HG03045 (cell line): ENCODE measurements around the gene SMG1.

ENCODE experiments used
- ATAC-seq: cut with Tn5 transposase; IDR thresholded peaks from one replicate; pipeline ENCODE4 v1.9.1; 2021; ENCODE audit warnings: mild to moderate bottlenecking, moderate library complexity; ENCODE audit not compliant: unreplicated experiment

The SMG1 gene

GRCh38 chr16:18855196-18855595 is 71.0 kb downstream of the SMG1 start:
- ATAC-seq = no peak

DNA sequence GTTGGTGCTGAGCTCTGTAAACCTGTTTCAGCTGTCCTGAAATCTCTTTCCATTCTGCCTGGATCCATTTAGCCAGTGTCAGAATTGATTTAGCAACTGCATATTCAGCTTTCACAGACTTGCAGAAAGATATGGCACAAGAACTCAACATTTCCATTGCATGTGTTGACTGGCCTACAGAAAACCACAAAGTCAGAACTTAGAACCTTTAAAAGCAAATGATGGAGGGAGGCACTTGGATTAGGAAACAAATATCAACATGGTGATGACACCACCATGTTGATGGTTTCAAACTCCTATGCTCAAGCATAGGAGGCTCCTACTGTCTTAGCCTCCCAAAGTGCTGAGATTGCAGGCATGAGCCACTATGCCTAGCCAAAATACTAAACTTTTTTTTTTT is 72.5 kb downstream of the SMG1 start:
- ATAC-seq = no peak

DNA sequence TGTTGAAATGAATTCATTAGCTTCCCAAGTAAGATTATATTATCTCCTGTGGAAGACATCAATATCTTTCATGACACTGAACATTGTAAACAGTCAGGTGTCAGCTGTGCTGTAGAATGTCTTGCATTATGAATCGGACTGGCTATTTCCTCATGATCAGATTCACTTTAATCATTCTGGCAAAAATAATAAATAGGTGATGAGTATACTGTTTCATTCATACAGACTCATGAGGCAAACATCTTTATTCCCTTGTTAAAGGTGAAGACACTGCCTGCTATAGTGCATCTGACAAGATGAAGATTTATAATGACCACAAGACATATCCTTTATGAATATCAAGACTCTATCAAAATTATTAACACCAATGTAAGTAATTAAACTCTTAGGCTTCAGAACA is 73.6 kb downstream of the SMG1 start:
- ATAC-seq = no peak

DNA sequence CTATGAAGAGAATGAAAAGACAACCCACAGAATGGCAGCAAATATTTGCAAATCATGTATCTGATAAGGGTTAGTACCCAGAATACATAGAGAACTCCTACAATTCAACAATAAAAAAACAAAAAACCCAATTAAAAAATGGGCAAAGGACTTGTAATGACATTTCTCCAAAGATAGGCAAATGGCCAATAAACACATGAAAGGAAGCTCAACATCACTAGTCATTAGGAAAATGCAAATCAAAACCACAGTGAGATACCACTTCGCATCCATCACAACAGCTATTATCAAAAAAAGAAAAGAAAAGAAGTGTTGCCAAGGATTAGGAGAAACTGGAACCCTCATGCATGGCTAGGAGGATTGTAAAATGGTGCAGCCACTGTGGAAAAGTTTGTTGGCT is 79.8 kb downstream of the SMG1 start:
- ATAC-seq = no peak

GRCh38 chr16:18842565-18842964 is 83.6 kb downstream of the SMG1 start:
- no peak for ATAC-seq

- no peak for ATAC-seq
These were observed 84.2 kb downstream of the SMG1 start for GRCh38 chr16:18841833-18842525.

DNA sequence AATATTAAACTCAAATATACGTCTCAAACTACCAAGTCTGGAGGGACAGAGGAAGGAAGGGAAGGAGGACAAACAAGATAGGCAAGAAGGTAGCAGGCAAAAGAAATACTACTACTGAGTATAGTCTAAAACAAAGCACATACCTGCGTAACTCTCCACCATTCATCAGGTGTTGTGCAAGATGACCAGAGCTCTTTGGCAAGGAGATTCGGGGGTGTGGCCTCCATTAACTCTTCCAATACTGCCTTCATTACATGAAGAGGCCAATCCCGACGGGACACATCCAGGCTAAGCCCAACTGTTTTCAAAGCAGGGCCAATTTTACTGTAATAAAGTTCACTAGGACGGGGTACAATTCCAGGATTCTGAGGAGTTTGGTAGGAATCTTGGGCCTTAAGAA is 86.7 kb downstream of the SMG1 start:
- ATAC-seq = no peak

DNA sequence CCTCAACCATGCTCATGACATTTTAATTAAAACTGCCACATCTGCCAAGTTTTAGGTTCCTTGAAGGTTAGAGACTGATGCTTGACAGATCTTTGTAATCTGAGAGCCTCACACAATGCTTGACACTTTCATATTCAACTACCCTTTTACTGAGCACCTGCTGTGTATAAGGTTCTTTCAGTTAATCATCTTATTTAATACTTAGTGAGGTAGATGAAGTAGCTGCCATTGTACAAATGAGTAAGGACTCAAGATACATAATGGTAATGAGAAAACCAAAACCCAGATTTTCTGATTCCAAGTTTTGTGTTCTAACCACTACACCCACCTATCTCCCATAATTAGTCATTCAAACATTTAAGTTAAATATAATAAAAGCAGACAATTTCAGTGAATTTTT is 89.5 kb downstream of the SMG1 start:
- no peak for ATAC-seq

GRCh38 chr16:18834864-18835263 is 91.3 kb downstream of the SMG1 start:
- ATAC-seq = no peak

GRCh38 chr16:18833707-18834505 is 92.3 kb downstream of the SMG1 start:
- ATAC-seq = no peak

DNA sequence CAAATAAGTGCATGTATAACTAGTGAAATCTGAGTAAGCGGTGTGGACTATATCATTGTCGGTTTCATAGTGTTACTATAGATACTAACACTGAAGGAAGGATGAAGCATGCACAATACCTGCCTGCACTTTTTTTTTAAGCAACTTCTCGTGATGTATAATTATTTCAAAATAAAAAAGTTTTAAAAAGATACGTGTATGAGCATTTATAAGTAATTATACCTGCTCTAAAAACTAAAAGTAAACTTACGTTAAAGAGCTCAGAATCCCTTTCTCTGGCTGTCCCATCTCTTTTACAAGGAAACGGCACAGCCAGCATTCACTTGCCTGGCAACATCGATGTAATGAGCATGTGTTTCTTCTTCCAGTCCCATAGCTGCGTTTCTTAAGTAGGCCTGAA is 93.6 kb downstream of the SMG1 start:
- ATAC-seq = no peak

GRCh38 chr16:18832006-18832405 is 94.2 kb downstream of the SMG1 start:
- no peak for ATAC-seq

GRCh38 chr16:18829251-18829650 is 97.0 kb downstream of the SMG1 start:
- no peak for ATAC-seq

DNA sequence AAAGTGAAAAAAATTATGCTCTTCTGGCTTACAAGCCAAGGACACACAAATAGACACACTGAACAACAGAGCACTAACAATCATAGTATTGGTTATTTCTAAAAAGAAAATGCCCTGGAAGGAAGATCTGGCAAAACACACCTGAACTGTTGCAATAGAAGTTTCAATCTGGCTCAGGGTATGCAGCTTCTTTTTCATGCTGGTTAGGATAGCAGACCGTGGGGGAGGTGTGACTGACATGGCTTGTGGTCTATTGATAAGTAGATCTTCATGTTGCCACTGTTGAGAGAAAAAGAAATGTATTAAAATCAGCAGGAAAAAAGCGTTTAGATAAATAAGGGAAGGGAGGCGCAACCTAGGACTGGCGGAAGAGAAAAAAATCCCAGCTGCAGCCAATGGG is 98.3 kb downstream of the SMG1 start:
- no peak for ATAC-seq

DNA sequence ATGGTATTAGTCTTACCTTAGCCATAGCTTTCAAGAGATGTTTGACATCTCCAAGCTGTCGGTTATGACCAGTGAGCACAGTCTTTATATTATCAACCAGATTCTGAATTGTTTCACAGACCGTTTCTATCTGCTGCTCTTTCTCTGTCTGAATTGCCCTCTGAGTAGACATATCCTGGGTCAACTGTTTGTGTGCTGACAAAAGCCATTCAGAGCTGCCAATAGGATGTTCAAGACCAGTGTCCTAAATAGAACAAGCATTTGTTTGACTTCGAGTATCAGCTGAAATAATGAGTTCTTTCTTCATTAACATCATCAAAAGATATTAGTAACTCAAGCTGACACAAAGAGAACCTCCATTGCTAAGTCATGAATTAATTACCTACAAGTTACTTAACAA is 109.9 kb downstream of the SMG1 start:
- ATAC-seq = no peak

GRCh38 chr16:18811925-18812324 is 114.3 kb downstream of the SMG1 start:
- no peak for ATAC-seq

DNA sequence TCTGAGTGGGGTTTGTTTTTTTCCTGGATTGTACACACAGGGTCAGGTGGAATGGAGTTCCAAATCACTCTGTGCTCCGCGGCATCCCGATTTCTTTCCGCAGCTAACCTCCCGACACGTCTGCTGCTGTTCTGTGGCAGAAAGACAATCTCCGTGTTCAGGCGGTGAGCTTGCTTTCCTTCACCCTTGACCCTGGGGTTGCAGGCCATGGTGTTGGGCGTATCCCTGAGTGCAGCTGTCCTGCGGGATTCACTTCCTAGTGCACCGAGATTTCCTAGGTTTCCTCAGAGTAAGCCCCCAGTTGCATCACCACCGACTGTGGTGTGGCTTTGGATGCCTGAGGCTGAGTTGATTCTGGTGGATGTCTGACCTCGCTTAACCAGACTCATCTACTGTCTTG is 117.0 kb downstream of the SMG1 start:
- ATAC-seq = no peak

- no peak for ATAC-seq
These were observed 120.9 kb downstream of the SMG1 start for GRCh38 chr16:18805257-18805773.

DNA sequence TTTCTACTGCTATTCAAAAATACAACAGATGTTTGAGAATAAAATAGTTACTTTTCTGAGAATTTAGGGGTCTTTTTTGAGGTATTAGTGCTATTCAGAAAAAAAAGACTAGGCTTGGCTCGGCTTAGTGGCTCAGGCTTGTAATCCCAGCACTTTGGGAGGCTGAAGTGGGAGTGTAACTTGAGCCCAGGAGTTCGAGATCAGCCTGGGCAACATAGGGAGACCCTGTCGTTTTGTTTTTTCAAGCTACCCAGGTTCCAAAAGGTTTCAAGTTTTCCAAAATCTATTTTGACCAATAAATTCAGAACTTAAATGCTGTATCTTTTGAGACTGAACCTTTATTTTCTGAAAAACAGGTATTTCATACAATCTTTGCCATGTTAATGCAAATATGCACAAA is 121.7 kb downstream of the SMG1 start:
- no peak for ATAC-seq

GRCh38 chr16:18803569-18804462 is 122.4 kb downstream of the SMG1 start:
- ATAC-seq = no peak

DNA sequence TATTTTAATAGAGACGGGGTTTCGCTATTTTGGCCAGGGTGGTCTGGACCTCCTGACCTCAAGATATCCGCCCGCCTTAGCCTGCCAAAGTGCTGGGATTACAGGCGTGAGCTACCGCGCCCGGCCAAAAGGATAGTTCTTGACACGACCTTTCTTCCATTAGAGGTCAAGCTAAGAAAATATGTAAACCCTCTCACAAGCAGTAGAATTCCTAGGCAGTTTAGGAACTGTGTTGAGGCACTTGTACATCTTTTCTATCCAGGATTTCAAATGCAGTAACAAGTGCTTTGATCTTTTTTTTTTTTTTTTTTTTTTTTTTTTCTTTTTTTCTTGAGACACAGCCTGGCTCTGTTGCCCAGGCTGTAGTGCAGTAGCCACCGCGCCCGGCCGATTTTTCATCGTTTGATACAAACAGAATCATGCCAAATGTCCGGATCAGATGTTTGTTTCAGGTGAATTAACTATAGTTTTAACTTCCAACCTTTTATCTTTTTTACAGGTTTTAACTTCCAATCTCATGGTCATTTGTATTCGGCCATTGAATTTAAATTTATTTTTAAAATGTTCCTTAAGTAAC is 123.4 kb downstream of the SMG1 start:
- no peak for ATAC-seq
